Measurements from ENCODE around the gene ZFP36.

- TF ChIP-seq EZH2 (IDR thresholded peaks at IDR 0.05; ENCODE audit: borderline replicate concordance, insufficient read depth, low read depth, low read length, poor library complexity, severe bottlenecking) (no peak), CTCF (IDR thresholded peaks at IDR 0.05) (no peak)
Observed at GRCh38 chr19:39434123-39435076, 27.8 kb downstream of the ZFP36 start.

Measured in B cell (primary cell).